Stimulated activated CD4-positive, alpha-beta T cell treated with anti-CD3 and anti-CD28 coated beads, Interleukin-1b, Interleukin-23, amount 100 ng/mL, for 1 hour (primary cell): ENCODE results near the gene VPS13A.

Source experiments
- DNase-seq, 2 donors: peaks; one replicate each; pipeline ENCODE4 v3.0.0-alpha.2; 2020; ENCODE audit warnings: low read depth in 2 of 2

VPS13A gene

GRCh38 chr9:77177143-77177893 is at the start of gene VPS13A:
TSS of gene VPS13A (plus strand) at chr9:77177534. CDS start at chr9:77177705, 171 bp downstream.
- DNase-seq = peak; percentile 74 to 84

GRCh38 chr9:77128125-77128789 is 49.1 kb upstream of the VPS13A start:
- no peak for DNase-seq

- no peak for DNase-seq
These were observed 45.9 kb upstream of the VPS13A start for GRCh38 chr9:77131399-77131798.

GRCh38 chr9:77133011-77133410 is 44.3 kb upstream of the VPS13A start:
- DNase-seq = no peak

- no peak for DNase-seq
These were observed 35.0 kb upstream of the VPS13A start for GRCh38 chr9:77142366-77142765.

- DNase-seq = no peak
These were observed 27.5 kb upstream of the VPS13A start for GRCh38 chr9:77149879-77150278.

GRCh38 chr9:77152289-77152688 is 25.0 kb upstream of the VPS13A start:
- no peak for DNase-seq

GRCh38 chr9:77156646-77157371 is 20.5 kb upstream of the VPS13A start:
- no peak for DNase-seq

GRCh38 chr9:77158772-77159513 is 18.4 kb upstream of the VPS13A start:
- DNase-seq = no peak

GRCh38 chr9:77161191-77161590 is 16.1 kb upstream of the VPS13A start:
- DNase-seq = no peak

GRCh38 chr9:77161966-77162365 is 15.4 kb upstream of the VPS13A start:
- no peak for DNase-seq

- DNase-seq = no peak
These were observed 15.0 kb upstream of the VPS13A start for GRCh38 chr9:77162366-77162765.

GRCh38 chr9:77163884-77164283 is 13.4 kb upstream of the VPS13A start:
- no peak for DNase-seq

GRCh38 chr9:77166193-77166592 is 11.1 kb upstream of the VPS13A start:
- DNase-seq = no peak

- DNase-seq = no peak
These were observed 6.2 kb upstream of the VPS13A start for GRCh38 chr9:77170991-77171699.

- DNase-seq = no peak
These were observed 2.2 kb upstream of the VPS13A start for GRCh38 chr9:77175151-77175550.

- DNase-seq = no peak
These were observed 1.2 kb upstream of the VPS13A start for GRCh38 chr9:77176106-77176505.

GRCh38 chr9:77176686-77177142 is 620 bp upstream of the VPS13A start:
- no peak for DNase-seq

- peak in 1 of 2 donors; percentile 37 for DNase-seq
These were observed 810 bp downstream of the VPS13A start for GRCh38 chr9:77177894-77178794.

GRCh38 chr9:77180056-77180455 is 2.7 kb downstream of the VPS13A start:
- no peak for DNase-seq
